ENCODE measurements around the gene DLGAP4. TPM values are rescaled to one million over a fixed set of nuclear protein-coding genes. Genes with fewer than 3 reads are reported as not detected.

Gene DLGAP4
- total and polyA plus RNA-seq, 2 of the 13 experiments (the other 11 are each of a cell fraction or from before 2014, with no cell fraction given), result 15.2 to 26.7 TPM

DNA sequence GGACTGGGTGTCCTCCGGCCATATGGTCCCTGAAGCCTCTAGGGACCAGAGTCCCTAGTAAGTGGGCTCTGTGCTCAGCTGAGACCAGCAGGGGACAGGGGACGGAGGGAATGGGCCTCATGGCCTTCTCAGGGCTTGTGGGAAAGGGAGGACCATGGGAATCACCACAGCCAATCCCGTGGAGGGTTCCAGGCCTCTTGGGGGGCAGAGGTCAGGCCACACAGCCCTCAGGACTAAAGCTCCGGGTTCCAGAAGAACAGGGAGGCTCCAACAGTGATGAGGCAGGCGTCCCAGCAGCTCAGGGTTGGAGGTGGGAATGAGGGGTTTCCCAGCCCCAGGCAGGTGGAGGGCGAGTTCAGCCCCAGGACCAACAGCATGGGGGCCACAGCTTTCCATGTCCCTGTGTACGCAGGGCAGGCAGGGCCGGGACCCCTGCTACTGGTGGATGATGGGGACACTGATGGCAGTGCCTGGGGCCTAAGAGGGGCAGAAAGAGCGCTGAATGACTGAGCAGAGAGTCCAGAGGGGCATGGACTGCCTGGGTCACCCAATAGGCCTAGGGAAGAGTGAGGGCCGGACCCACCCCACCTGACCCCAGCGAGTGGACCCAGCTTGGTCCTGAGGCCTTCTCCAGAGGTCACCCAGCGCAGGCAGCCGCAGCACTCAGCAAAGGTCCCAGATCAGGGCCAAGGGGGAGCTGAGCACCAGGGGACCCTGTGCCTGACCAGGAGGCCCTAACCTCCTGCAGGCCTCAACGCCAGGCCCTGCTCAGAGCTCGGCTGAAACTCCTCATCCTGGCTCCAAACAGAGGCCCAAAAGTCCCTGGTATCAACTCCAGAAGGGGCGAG, 244.0 kb downstream of the DLGAP4 start:
- Histone ChIP-seq H2AFZ (ENCODE audit: low read length) (no peak overlapping the region), H3K27me3 (ENCODE audit: control insufficient read depth in 1 of 2, insufficient read depth in 2 of 2, low read length in 2 of 2) (no peaks in the 10 kb centered on the region), H3K9ac (ENCODE audit: insufficient read depth, low read depth, low read length) (peak overlapping the region; percentile 39; the same call in 1 of the 2 replicates), H3K9me3 (ENCODE audit: low read length) (no peaks in the 10 kb centered on the region), H3K4me3 (replicated peaks in 1 of 3; ENCODE audit: insufficient read depth in 1 of 3, low read depth in 2 of 3, low read length in 3 of 3) (peak overlapping the region in 1 of 3 experiments; percentile 24; a peak in 1 of 6 replicates), H3K4me1 (ENCODE audit: insufficient read depth, low read length) (peaks cover 52% of the 10 kb centered on the region), H4K20me1 (ENCODE audit: insufficient read depth, low read length) (no peaks in the 10 kb centered on the region), H3K27ac (ENCODE audit: extremely low read length, insufficient read depth, low read length) (no peak overlapping the region), H3K36me3 (replicated peaks in 1 of 2; ENCODE audit: control insufficient read depth in 1 of 2, insufficient read depth in 2 of 2, low read length in 2 of 2) (no peaks in the 10 kb centered on the region), H3K79me2 (ENCODE audit: insufficient read depth, low read length) (no peaks in the 10 kb centered on the region), H3K4me2 (ENCODE audit: low read depth, low read length) (peak overlapping the region; percentile 38)
- in situ Hi-C loops (cut with HindIII; ENCODE audit: extremely low pct_ligation_motif_present, low pct_unique_long_range_greater_than_20kb), result no loop called here
- DNase-seq (ENCODE audit: low spot score), result no peak
- intact Hi-C loops (cut with micrococcal nuclease; ENCODE audit: unreplicated experiment), result loop anchor here (10.0 kb wide), 1 partner anchor 205 kb away; no protein-coding TSS in a partner anchor
- BruUV-seq (replicated peaks), result no TSS peak
- ChIA-PET CTCF (ENCODE audit: low intra/inter-chr PET ratio, low total read pairs) (no interaction called here), POLR2A (interaction anchor here (0.9 to 1.4 kb wide), 2 partner anchors 25 to 55 kb away, joined by 3 read pairs; partner anchors contain the start of gene RAB5IF)
- peak; percentile 41 for ATAC-seq
- FAIRE-seq, result no peak
- WGBS (ENCODE audit: low lambda C conversion rate), result 63% methylated on average over 14 of the region's 16 CpGs
- TF ChIP-seq ZNF230 (CRISPR knock-in tag; IDR thresholded peaks at IDR 0.05), result 0 out of 2 replicates have a peak, but pooled peaks have one; percentile 37
- TF ChIP-seq, protein P1, sequence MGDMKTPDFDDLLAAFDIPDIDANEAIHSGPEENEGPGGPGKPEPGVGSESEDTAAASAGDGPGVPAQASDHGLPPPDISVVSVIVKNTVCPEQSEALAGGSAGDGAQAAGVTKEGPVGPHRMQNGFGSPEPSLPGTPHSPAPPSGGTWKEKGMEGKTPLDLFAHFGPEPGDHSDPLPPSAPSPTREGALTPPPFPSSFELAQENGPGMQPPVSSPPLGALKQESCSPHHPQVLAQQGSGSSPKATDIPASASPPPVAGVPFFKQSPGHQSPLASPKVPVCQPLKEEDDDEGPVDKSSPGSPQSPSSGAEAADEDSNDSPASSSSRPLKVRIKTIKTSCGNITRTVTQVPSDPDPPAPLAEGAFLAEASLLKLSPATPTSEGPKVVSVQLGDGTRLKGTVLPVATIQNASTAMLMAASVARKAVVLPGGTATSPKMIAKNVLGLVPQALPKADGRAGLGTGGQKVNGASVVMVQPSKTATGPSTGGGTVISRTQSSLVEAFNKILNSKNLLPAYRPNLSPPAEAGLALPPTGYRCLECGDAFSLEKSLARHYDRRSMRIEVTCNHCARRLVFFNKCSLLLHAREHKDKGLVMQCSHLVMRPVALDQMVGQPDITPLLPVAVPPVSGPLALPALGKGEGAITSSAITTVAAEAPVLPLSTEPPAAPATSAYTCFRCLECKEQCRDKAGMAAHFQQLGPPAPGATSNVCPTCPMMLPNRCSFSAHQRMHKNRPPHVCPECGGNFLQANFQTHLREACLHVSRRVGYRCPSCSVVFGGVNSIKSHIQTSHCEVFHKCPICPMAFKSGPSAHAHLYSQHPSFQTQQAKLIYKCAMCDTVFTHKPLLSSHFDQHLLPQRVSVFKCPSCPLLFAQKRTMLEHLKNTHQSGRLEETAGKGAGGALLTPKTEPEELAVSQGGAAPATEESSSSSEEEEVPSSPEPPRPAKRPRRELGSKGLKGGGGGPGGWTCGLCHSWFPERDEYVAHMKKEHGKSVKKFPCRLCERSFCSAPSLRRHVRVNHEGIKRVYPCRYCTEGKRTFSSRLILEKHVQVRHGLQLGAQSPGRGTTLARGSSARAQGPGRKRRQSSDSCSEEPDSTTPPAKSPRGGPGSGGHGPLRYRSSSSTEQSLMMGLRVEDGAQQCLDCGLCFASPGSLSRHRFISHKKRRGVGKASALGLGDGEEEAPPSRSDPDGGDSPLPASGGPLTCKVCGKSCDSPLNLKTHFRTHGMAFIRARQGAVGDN (CRISPR knock-in tag; IDR thresholded peaks at IDR 0.05), result peak; percentile 51
- 0 out of 2 replicates have a peak, but pooled peaks have one; percentile 8 for TF ChIP-seq SPEN (CRISPR knock-in tag; IDR thresholded peaks at IDR 0.05; ENCODE audit: low read depth)
- TF ChIP-seq ZNF263 (CRISPR knock-in tag; IDR thresholded peaks at IDR 0.05), result peak; percentile 48; the same call in 1 of the 2 replicates
- TF ChIP-seq HNRNPLL (IDR thresholded peaks at IDR 0.05; ENCODE audit: low read depth, low read length, poor library complexity, severe bottlenecking), result peak; percentile 2
- no peak for TF ChIP-seq NFIB (CRISPR knock-in tag; IDR thresholded peaks at IDR 0.05; ENCODE audit: borderline replicate concordance)
- TF ChIP-seq ZNF180 (CRISPR knock-in tag; IDR thresholded peaks at IDR 0.05; ENCODE audit: borderline replicate concordance, low read depth), result no peak
- TF ChIP-seq XRCC5 (optimal IDR thresholded peaks at IDR 0.05; ENCODE audit: low read length), result peak; percentile 33
- 0 out of 2 replicates have a peak, but pooled peaks have one; percentile 58 for TF ChIP-seq ZNF333 (CRISPR knock-in tag; IDR thresholded peaks at IDR 0.05; ENCODE audit: borderline replicate concordance)
- 0 out of 2 replicates have a peak, but pooled peaks have one; percentile 65 for TF ChIP-seq ZNF598 (CRISPR knock-in tag; IDR thresholded peaks at IDR 0.05; ENCODE audit: borderline replicate concordance)
- TF ChIP-seq GABPA (IDR thresholded peaks at IDR 0.05; ENCODE audit: low read depth, low read length), result no peak
- no peak for TF ChIP-seq GABPA (CRISPR knock-in tag; IDR thresholded peaks at IDR 0.05; ENCODE audit: low read depth)
- TF ChIP-seq, protein P2, sequence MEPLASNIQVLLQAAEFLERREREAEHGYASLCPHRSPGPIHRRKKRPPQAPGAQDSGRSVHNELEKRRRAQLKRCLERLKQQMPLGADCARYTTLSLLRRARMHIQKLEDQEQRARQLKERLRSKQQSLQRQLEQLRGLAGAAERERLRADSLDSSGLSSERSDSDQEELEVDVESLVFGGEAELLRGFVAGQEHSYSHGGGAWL (CRISPR knock-in tag; IDR thresholded peaks at IDR 0.05), result peak; percentile 16; the same call in 1 of the 2 replicates
- TF ChIP-seq YY1 (IDR thresholded peaks at IDR 0.05; ENCODE audit: insufficient read depth, insufficient replicate concordance, low read depth, low read length), result peak; percentile 11
- 0 out of 2 replicates have a peak, but pooled peaks have one; percentile 8 for TF ChIP-seq ZBTB38 (CRISPR knock-in tag; IDR thresholded peaks at IDR 0.05)
- TF ChIP-seq POLR2A (IDR thresholded peaks at IDR 0.05; ENCODE audit: insufficient read depth in 1 of 2, low read depth in 2 of 2, low read length in 2 of 2), result 0 out of 4 replicates have a peak, but pooled peaks of 1 of the 2 experiments have one; percentile 22
- no peak for TF ChIP-seq GLI4 (CRISPR knock-in tag; IDR thresholded peaks at IDR 0.05; ENCODE audit: borderline replicate concordance)
- TF ChIP-seq ZFP90 (CRISPR knock-in tag; IDR thresholded peaks at IDR 0.05; ENCODE audit: borderline replicate concordance), result no peak
- peak; percentile 69; the same call in 1 of the 2 replicates for TF ChIP-seq KDM5B (CRISPR knock-in tag; IDR thresholded peaks at IDR 0.05; ENCODE audit: borderline replicate concordance)

Measured in HepG2 (cell line).